Neural crest cell (in vitro differentiated cells): ENCODE results near the gene CACNG7. TPM values are rescaled to one million over a fixed set of nuclear protein-coding genes. Genes with fewer than 3 reads are reported as not detected.

Source experiments
- DNase-seq: peaks from one replicate; pipeline ENCODE4 v3.0.0; 2021; ENCODE audit warnings: low read depth, mixed read lengths, low spot score
- H3K27ac Mint-ChIP-seq: one replicate; pipeline ENCODE4 v1.8.0; 2021; ENCODE audit warnings: mild to moderate bottlenecking, mixed read lengths; ENCODE audit not compliant: unreplicated experiment
- H3K27me3 Mint-ChIP-seq: 2 replicates; pipeline ENCODE4 v1.8.0; 2021; ENCODE audit warnings: low read depth, mild to moderate bottlenecking, mixed read lengths
- H3K36me3 Mint-ChIP-seq: 2 replicates; pipeline ENCODE4 v1.8.0; 2021; ENCODE audit warnings: low read depth, mild to moderate bottlenecking, mixed read lengths
- H3K4me1 Mint-ChIP-seq: 2 replicates; pipeline ENCODE4 v1.8.0; 2021; ENCODE audit warnings: mixed read lengths
- H3K4me3 Mint-ChIP-seq: one replicate; pipeline ENCODE4 v1.8.0; 2021; ENCODE audit warnings: mild to moderate bottlenecking, mixed read lengths
- H3K9me3 Mint-ChIP-seq: 2 replicates; pipeline ENCODE4 v1.8.0; 2021; ENCODE audit warnings: mixed read lengths
- total RNA-seq: library from RNA; stranded (reverse); gene quantifications from 2 replicates; pipeline ENCODE4 v1.2.1, GENCODE V29; 2021
- TF ChIP-seq, protein P1 (sequence below): fragments of 200-600 bp; sonication (generic); conservative IDR thresholded peaks from 2 replicates; pipeline ENCODE4 v1.5.0; 2021; ENCODE audit warnings: antibody characterized with exemption, mild to moderate bottlenecking

CACNG7 gene
- total RNA-seq, 1 donor from 2014 or later, result 25.3 TPM

- Mint-ChIP-seq H3K27ac (no peak overlapping the region), H3K9me3 (no peaks in the 10 kb centered on the region), H3K27me3 (peaks cover 11% of the 10 kb centered on the region), H3K4me1 (peaks cover 24% of the 10 kb centered on the region), H3K4me3 (peak overlapping the region; percentile 81), H3K36me3 (peaks cover 9% of the 10 kb centered on the region)
- TF ChIP-seq, protein P1, sequence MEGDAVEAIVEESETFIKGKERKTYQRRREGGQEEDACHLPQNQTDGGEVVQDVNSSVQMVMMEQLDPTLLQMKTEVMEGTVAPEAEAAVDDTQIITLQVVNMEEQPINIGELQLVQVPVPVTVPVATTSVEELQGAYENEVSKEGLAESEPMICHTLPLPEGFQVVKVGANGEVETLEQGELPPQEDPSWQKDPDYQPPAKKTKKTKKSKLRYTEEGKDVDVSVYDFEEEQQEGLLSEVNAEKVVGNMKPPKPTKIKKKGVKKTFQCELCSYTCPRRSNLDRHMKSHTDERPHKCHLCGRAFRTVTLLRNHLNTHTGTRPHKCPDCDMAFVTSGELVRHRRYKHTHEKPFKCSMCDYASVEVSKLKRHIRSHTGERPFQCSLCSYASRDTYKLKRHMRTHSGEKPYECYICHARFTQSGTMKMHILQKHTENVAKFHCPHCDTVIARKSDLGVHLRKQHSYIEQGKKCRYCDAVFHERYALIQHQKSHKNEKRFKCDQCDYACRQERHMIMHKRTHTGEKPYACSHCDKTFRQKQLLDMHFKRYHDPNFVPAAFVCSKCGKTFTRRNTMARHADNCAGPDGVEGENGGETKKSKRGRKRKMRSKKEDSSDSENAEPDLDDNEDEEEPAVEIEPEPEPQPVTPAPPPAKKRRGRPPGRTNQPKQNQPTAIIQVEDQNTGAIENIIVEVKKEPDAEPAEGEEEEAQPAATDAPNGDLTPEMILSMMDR, result no peak
- no peak for DNase-seq
These were observed 37.6 kb upstream of the CACNG7 start for GRCh38 chr19:53871454-53871853.

DNA sequence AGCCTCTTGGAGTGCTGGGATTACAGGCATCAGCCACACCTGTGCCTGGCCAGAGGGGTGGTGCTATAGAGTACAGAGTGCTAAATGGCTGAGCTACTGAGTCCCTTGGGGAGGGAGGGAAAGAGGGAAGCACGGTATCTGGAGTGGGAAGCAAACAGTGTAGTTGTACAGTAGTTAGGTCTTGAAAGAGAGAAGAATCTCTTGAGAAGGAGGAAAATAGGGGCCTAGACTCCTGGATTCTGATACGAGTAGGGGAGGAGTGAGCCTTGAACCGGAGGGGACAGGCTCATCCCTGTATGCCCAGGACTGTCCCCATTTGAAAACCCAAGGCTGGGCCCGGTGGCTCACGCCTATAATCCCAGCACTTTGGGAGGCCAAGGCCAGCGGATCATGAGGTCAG is 36.3 kb upstream of the CACNG7 start:
- Mint-ChIP-seq H3K4me1 (peaks cover 11% of the 10 kb centered on the region), H3K4me3 (peak overlapping the region; percentile 53), H3K27ac (no peak overlapping the region), H3K9me3 (no peaks in the 10 kb centered on the region), H3K27me3 (peaks cover 6% of the 10 kb centered on the region), H3K36me3 (peaks cover 9% of the 10 kb centered on the region)
- DNase-seq, result no peak
- TF ChIP-seq, protein P1, result no peak

GRCh38 chr19:53873773-53874605 is 35.1 kb upstream of the CACNG7 start:
- Mint-ChIP-seq H3K27ac (peak overlapping the region; percentile 78), H3K27me3 (no peaks in the 10 kb centered on the region), H3K36me3 (peaks cover 9% of the 10 kb centered on the region), H3K4me1 (peaks cover 8% of the 10 kb centered on the region), H3K4me3 (peak overlapping the region; percentile 46), H3K9me3 (no peaks in the 10 kb centered on the region)
- TF ChIP-seq, protein P1, result no peak
- DNase-seq, result no peak

DNA sequence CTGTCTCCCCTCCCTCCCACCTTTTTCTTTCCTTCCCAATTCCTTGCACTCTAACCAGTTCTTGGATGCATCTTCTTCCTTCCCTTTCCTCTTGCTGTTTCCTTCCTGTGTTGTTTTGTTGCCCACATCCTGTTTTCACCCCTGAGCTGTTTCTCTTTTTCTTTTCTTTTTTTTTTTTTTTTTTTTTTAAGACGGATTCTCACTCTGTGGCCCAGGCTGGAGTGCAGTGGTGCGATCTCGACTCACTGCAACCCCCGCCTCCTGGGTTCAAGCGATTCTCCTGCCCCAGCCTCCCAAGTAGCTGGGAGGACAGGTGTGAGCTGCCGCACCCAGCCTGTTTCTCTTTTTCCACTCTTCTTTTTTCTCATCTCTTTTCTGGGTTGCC is 34.5 kb upstream of the CACNG7 start:
- DNase-seq, result no peak
- H3K36me3 Mint-ChIP-seq, result peaks cover 9% of the 10 kb centered on the region
- TF ChIP-seq, protein P1, result no peak
- peaks cover 10% of the 10 kb centered on the region for H3K4me1 Mint-ChIP-seq
- H3K9me3 Mint-ChIP-seq, result no peaks in the 10 kb centered on the region
- H3K4me3 Mint-ChIP-seq, result peak overlapping the region; percentile 46
- H3K27me3 Mint-ChIP-seq, result no peaks in the 10 kb centered on the region
- no peak overlapping the region for H3K27ac Mint-ChIP-seq

GRCh38 chr19:53875602-53876325 is 33.3 kb upstream of the CACNG7 start:
- TF ChIP-seq, protein P1, result no peak
- DNase-seq, result no peak
- H3K9me3 Mint-ChIP-seq, result no peaks in the 10 kb centered on the region
- peaks cover 9% of the 10 kb centered on the region for H3K36me3 Mint-ChIP-seq
- peaks cover 6% of the 10 kb centered on the region for H3K4me1 Mint-ChIP-seq
- no peaks in the 10 kb centered on the region for H3K27me3 Mint-ChIP-seq
- no peak overlapping the region for H3K27ac Mint-ChIP-seq
- H3K4me3 Mint-ChIP-seq, result no peak overlapping the region
